ENCODE data around the gene TFF2.
A peak's percentile ranks its signal among the peaks of the same experiment; 100 is the strongest.

Gene TFF2

GRCh38 chr21:42315296-42315891, 35.4 kb downstream of the TFF2 start, which contains the start of gene TFF3:
Gene TFF3 (minus strand): TSS chr21:42315409. CDS start chr21:42315374, 35 bp downstream.
- no peak for TF ChIP-seq CTCF (conservative IDR thresholded peaks at IDR 0.05; ENCODE audit: low read depth, low read length)
- DNase-seq (ENCODE audit: low read depth): peak; percentile 42
- H3K4me3 ChIP-seq (ENCODE audit: low read depth, low read length): no peak within 1 kb of the TSS

- no peak overlapping the region for H3K4me3 ChIP-seq (ENCODE audit: low read depth, low read length)
- TF ChIP-seq CTCF (conservative IDR thresholded peaks at IDR 0.05; ENCODE audit: low read depth, low read length): no peak
- no peak for DNase-seq (ENCODE audit: low read depth)
Measured at GRCh38 chr21:42314616-42315295, 36.0 kb downstream of the TFF2 start.

- TF ChIP-seq CTCF (conservative IDR thresholded peaks at IDR 0.05; ENCODE audit: low read depth, low read length): no peak
Measured at GRCh38 chr21:42313501-42313969, 37.3 kb downstream of the TFF2 start.

GRCh38 chr21:42312626-42313104, 38.1 kb downstream of the TFF2 start:
- no peak for DNase-seq (ENCODE audit: low read depth)
- no peak overlapping the region for H3K4me3 ChIP-seq (ENCODE audit: low read depth, low read length)
- TF ChIP-seq CTCF (conservative IDR thresholded peaks at IDR 0.05; ENCODE audit: low read depth, low read length): no peak

More at GRCh38 chr21:42313501-42313969, 37.3 kb downstream of the TFF2 start:
- H3K4me3 ChIP-seq (ENCODE audit: low read depth, low read length): no peak overlapping the region
- peak; percentile 60 for DNase-seq (ENCODE audit: low read depth)

GRCh38 chr21:42311816-42312625, 38.8 kb downstream of the TFF2 start:
- H3K4me3 ChIP-seq (ENCODE audit: low read depth, low read length): no peak overlapping the region
- DNase-seq (ENCODE audit: low read depth): no peak
- no peak for TF ChIP-seq CTCF (conservative IDR thresholded peaks at IDR 0.05; ENCODE audit: low read depth, low read length)

- no peak overlapping the region for H3K4me3 ChIP-seq (ENCODE audit: low read depth, low read length)
- no peak for TF ChIP-seq CTCF (conservative IDR thresholded peaks at IDR 0.05; ENCODE audit: low read depth, low read length)
- no peak for DNase-seq (ENCODE audit: low read depth)
Measured at GRCh38 chr21:42311160-42311559, 39.6 kb downstream of the TFF2 start.

Measured in choroid plexus epithelial cell (primary cell).